HTR-8/SVneo (cell line): ENCODE data around the gene RSPO4.

Experiments used
- DNase-seq: peaks from one replicate; pipeline ENCODE4 v3.0.0; 2011; ENCODE audit warnings: low spot score, mixed read lengths; ENCODE audit not compliant: insufficient read length
- FAIRE-seq: peaks from 2 replicates; lab custom pipeline; 2011; peaks lifted over from hg19 to GRCh38; lab: Jason Lieb, UNC

The RSPO4 gene

GRCh38 chr20:914727-915498 is 87.2 kb downstream of the RSPO4 start:
- no peak for DNase-seq
- no peak for FAIRE-seq

GRCh38 chr20:913306-913849 is 88.7 kb downstream of the RSPO4 start:
- DNase-seq, result no peak
- FAIRE-seq, result no peak

DNA sequence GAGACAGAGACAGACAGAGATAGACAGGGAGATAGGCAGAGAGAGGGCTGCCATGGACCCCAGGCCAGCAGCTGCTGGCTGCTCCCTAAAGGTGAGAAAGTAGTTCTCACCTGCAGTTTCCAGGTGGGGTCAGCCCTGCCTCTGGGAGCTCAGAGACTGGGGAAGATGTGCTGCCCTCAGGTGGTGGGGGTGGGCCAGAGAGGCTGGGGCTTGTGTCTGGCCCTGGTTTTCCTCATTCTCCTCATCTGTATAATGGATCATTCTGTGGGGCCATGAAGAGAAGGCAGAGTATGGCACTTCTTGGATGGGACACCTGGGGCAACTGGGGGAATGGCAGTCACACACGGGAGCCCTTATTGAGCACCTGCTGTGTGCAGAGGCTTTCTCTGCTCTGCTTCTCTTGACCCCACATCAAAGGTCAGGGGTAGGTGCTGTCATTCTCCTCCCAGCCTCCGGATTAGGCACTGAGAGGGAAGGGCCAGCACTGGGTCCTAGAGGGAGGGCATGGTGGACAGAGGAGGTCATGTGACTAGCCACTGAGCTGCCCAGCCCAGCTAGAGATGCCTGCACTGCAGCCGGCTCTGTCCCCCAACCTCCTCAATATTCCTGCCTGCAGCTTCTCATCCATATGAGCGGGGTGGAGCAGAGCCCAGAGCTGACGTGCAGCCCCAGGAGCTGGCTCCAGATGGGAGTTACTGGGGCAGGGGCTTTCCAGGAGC is 90.1 kb downstream of the RSPO4 start:
- no peak for FAIRE-seq
- no peak for DNase-seq

GRCh38 chr20:910870-911770 is 91.0 kb downstream of the RSPO4 start:
- DNase-seq, result no peak
- no peak for FAIRE-seq

DNA sequence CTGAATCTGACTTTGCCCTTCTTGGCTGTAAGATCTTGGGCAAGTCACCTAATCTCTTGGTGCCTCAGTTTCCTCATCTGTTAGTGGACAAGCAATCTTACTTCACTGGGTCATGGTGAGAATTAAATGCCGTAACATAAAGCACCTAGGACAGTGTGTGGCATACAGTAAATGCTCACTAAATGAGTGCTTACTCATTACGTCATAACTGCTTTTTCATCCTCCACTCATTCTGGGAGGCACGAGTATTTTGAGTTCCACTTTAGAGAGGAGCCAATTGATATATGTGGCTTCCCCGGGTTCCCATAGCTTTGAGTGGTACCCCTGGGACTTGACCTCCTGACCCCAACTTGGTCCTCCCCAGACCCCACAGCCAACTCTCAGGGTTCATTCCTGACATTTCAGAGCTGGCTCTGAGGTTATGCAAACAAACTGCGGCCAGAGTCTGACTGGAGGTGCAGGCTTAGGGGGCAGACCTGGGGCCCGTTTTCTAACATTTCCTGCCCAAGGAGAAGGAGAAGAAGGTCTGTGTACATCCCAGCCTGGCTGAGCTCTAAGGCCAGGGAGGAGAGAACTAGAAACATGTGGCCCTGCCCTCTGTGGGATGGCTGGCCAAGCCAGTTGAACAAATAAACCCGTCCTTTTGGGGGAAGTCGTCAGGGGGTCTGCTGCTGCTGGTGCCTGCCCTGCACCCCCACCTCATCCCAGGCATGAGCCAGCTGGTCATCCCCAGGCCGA is 91.8 kb downstream of the RSPO4 start:
- no peak for FAIRE-seq
- no peak for DNase-seq

GRCh38 chr20:909641-910040 is 92.5 kb downstream of the RSPO4 start:
- FAIRE-seq (no peak), DNase-seq (no peak)
